IMR-90 (cell line): ENCODE results near the gene TMEM132A. TPM values are rescaled to one million over a fixed set of nuclear protein-coding genes. Genes with fewer than 3 reads are reported as not detected.

Experiments
- ATAC-seq: fragments of 200-7000 bp; cut with Tn5 transposase; 2 replicates; pipeline ENCODE4 v1.9.1; 2020; ENCODE audit warnings: low read depth, mild to moderate bottlenecking, moderate library complexity
- BruUV-seq: library from RNA; stranded (reverse); fragments of 400-500 nt; replicated peaks from 2 replicates; lab custom pipeline; 2021; lab: Mats Ljungman, UMichigan
- CTCF ChIA-PET: fragments of 300-600 bp; formaldehyde crosslinking; extraction: SDS; loops from one replicate; lab custom pipeline; 2021; ENCODE audit warnings: antibody characterized with exemption; lab: Yijun Ruan, JAX
- POLR2A ChIA-PET: fragments of 300-600 bp; sonication (Branson Sonifier 250); formaldehyde crosslinking; loops from one replicate; lab custom pipeline; 2022; ENCODE audit warnings: antibody characterized with exemption; ENCODE audit not compliant: unreplicated experiment; lab: Charles Lee
- DNase-seq: peaks from one replicate; pipeline ENCODE4 v3.0.0; 2013
- H2AFZ ChIP-seq: replicated peaks from 2 replicates; pipeline ENCODE3; 2013; ENCODE audit warnings: low read length, mild to moderate bottlenecking; ENCODE audit not compliant: poor library complexity
- H2AK5ac ChIP-seq: 2 replicates; pipeline ENCODE4 v1.6.1; 2013; ENCODE audit warnings: low read depth, low read length, inconsistent platforms
- H2AK9ac ChIP-seq: replicated peaks from 2 replicates; pipeline ENCODE3; 2013; ENCODE audit warnings: mild to moderate bottlenecking, low read depth, low read length, moderate library complexity; ENCODE audit not compliant: poor library complexity
- H2BK120ac ChIP-seq: 2 replicates; pipeline ENCODE4 v1.6.1; 2013; ENCODE audit warnings: low read depth, low read length, inconsistent platforms
- H2BK15ac ChIP-seq: 3 replicates; pipeline ENCODE4 v1.6.1; 2013; ENCODE audit warnings: low read depth, low read length, inconsistent platforms
- H2BK20ac ChIP-seq: 2 replicates; pipeline ENCODE4 v1.6.1; 2013; ENCODE audit warnings: low read depth, mild to moderate bottlenecking, inconsistent platforms, low read length, moderate library complexity
- H2BK5ac ChIP-seq: 2 replicates; pipeline ENCODE4 v1.6.1; 2013; ENCODE audit warnings: mild to moderate bottlenecking, low read depth, low read length, inconsistent platforms; ENCODE audit not compliant: poor library complexity, severe bottlenecking
- H3K14ac ChIP-seq: replicated peaks from 2 replicates; pipeline ENCODE4 v1.6.1; 2013; ENCODE audit warnings: low read depth, low read length, inconsistent platforms
- H3K18ac ChIP-seq: 2 replicates; pipeline ENCODE4 v1.6.1; 2013; ENCODE audit warnings: low read depth, low read length, control low read depth
- H3K23ac ChIP-seq: 2 replicates; pipeline ENCODE4 v1.6.1; 2013; ENCODE audit warnings: low read depth, low read length, inconsistent platforms
- H3K27ac ChIP-seq: 2 replicates; pipeline ENCODE4 v1.5.1; 2013; ENCODE audit warnings: mild to moderate bottlenecking, control low read depth, low read length; ENCODE audit not compliant: insufficient read depth
- H3K27me3 ChIP-seq: 2 replicates; pipeline ENCODE4 v1.6.1; 2013; ENCODE audit warnings: low read length; ENCODE audit not compliant: control insufficient read depth, insufficient read depth
- H3K36me3 ChIP-seq: 2 replicates; pipeline ENCODE4 v1.6.1; 2013; ENCODE audit warnings: low read length, mixed read lengths; ENCODE audit not compliant: control insufficient read depth, insufficient read depth
- H3K4ac ChIP-seq: 2 replicates; pipeline ENCODE4 v1.6.1; 2013; ENCODE audit warnings: low read depth, low read length, inconsistent platforms
- H3K4me1 ChIP-seq: 2 replicates; pipeline ENCODE4 v1.6.1; 2013; ENCODE audit warnings: low read length, mixed read lengths; ENCODE audit not compliant: control insufficient read depth, insufficient read depth
- H3K4me2 ChIP-seq: 2 replicates; pipeline ENCODE4 v1.6.1; 2013; ENCODE audit warnings: low read depth, mild to moderate bottlenecking, control low read depth, low read length, moderate library complexity
- H3K4me3 ChIP-seq: 2 replicates; pipeline ENCODE4 v1.5.1; 2013; ENCODE audit warnings: low read depth, mild to moderate bottlenecking, control low read depth, low read length, moderate library complexity; ENCODE audit not compliant: insufficient read depth
- H3K56ac ChIP-seq: 2 replicates; pipeline ENCODE4 v1.6.1; 2013; ENCODE audit warnings: low read length, inconsistent platforms; ENCODE audit not compliant: insufficient read depth; ENCODE audit errors: extremely low read depth
- H3K79me1 ChIP-seq, 2 experiments: 2 replicates each; pipeline ENCODE4 v1.6.1; 2013; ENCODE audit warnings: low read length in 2 of 2, inconsistent platforms in 1 of 2, low read depth in 1 of 2
- H3K9ac ChIP-seq: 2 replicates; pipeline ENCODE4 v1.6.1; 2013; ENCODE audit warnings: low read depth, low read length, control low read depth
- H3K9me1 ChIP-seq: 2 replicates; pipeline ENCODE4 v1.6.1; 2013; ENCODE audit warnings: low read length, inconsistent platforms; ENCODE audit not compliant: insufficient read depth
- H3K9me3 ChIP-seq: 2 replicates; pipeline ENCODE4 v1.6.1; 2013; ENCODE audit warnings: low read length; ENCODE audit not compliant: control insufficient read depth, insufficient read depth
- H4K20me1 ChIP-seq: 2 replicates; pipeline ENCODE4 v1.6.1; 2013; ENCODE audit warnings: low read length, inconsistent platforms; ENCODE audit not compliant: insufficient read depth
- H4K5ac ChIP-seq: 2 replicates; pipeline ENCODE4 v1.6.1; 2013; ENCODE audit warnings: mild to moderate bottlenecking, low read depth, low read length, control low read depth
- H4K8ac ChIP-seq, 2 experiments: 2 replicates each; pipeline ENCODE4 v1.6.1; 2013; ENCODE audit warnings: low read depth in 2 of 2, low read length in 2 of 2, control low read depth in 1 of 2, inconsistent platforms in 1 of 2
- H4K91ac ChIP-seq: 2 replicates; pipeline ENCODE4 v1.6.1; 2013; ENCODE audit warnings: low read depth, low read length, inconsistent platforms; ENCODE audit not compliant: insufficient read depth
- BHLHE40 ChIP-seq: fragments of 150-350 bp; IDR thresholded peaks from 2 replicates; pipeline ENCODE4 v1.6.1; 2016; ENCODE audit warnings: mild to moderate bottlenecking, low read depth, low read length
- CEBPB ChIP-seq: IDR thresholded peaks from 2 replicates; pipeline ENCODE4 v1.6.1; 2012; ENCODE audit warnings: low read depth, low read length, improper control_type of control experiment
- CHD1 ChIP-seq: IDR thresholded peaks from 2 replicates; pipeline ENCODE4 v1.6.1; 2012; ENCODE audit warnings: low read depth, low read length, improper control_type of control experiment
- ELK1 ChIP-seq: fragments of 150-350 bp; IDR thresholded peaks from 2 replicates; pipeline ENCODE4 v1.6.1; 2016; ENCODE audit warnings: low read depth, mild to moderate bottlenecking, low read length, moderate library complexity, borderline replicate concordance
- FOS ChIP-seq: fragments of 150-350 bp; IDR thresholded peaks from 2 replicates; pipeline ENCODE4 v1.6.1; 2016; ENCODE audit warnings: low read depth, low read length
- MAFK ChIP-seq: IDR thresholded peaks from 2 replicates; pipeline ENCODE4 v1.6.1; 2012; ENCODE audit warnings: low read depth, low read length, improper control_type of control experiment
- MAZ ChIP-seq: IDR thresholded peaks from 2 replicates; pipeline ENCODE4 v1.6.1; 2012; ENCODE audit warnings: low read depth, mild to moderate bottlenecking, low read length, improper control_type of control experiment, moderate library complexity, borderline replicate concordance
- MXI1 ChIP-seq: IDR thresholded peaks from 2 replicates; pipeline ENCODE4 v1.6.1; 2012; ENCODE audit warnings: low read depth, mild to moderate bottlenecking, low read length, moderate library complexity, borderline replicate concordance
- NFE2L2 ChIP-seq: fragments of 150-350 bp; IDR thresholded peaks from 2 replicates; pipeline ENCODE4 v1.6.1; 2016; ENCODE audit warnings: low read depth, mild to moderate bottlenecking, low read length
- POLR2A ChIP-seq: IDR thresholded peaks from 2 replicates; pipeline ENCODE4 v1.6.1; 2012; ENCODE audit warnings: mild to moderate bottlenecking, low read depth, low read length
- RAD21 ChIP-seq: IDR thresholded peaks from 2 replicates; pipeline ENCODE4 v1.6.1; 2012; ENCODE audit warnings: low read length, improper control_type of control experiment
- RFX5 ChIP-seq: IDR thresholded peaks from 2 replicates; pipeline ENCODE4 v1.8.0; 2012; ENCODE audit warnings: low read depth, mild to moderate bottlenecking, low read length, moderate library complexity
- SMC3 ChIP-seq: fragments of 150-350 bp; IDR thresholded peaks from 2 replicates; pipeline ENCODE4 v1.6.1; 2016; ENCODE audit warnings: low read depth, mild to moderate bottlenecking, antibody characterized with exemption, low read length, moderate library complexity
- USF2 ChIP-seq: fragments of 150-350 bp; IDR thresholded peaks from 2 replicates; pipeline ENCODE4 v1.6.1; 2017; ENCODE audit warnings: mild to moderate bottlenecking, antibody characterized with exemption, low read length, low read depth
- WGBS, 2 experiments: methylation state at CpG; one replicate each; pipeline versions ENCODE4 v1.1.5 to v1.1.7; 2013; ENCODE audit warnings: missing lambda C conversion rate in 2 of 2; ENCODE audit not compliant: insufficient read length in 1 of 2; ENCODE audit errors: extremely low coverage in 2 of 2; 5-methylcytosine and 5-hydroxymethylcytosine counted together
- dilution Hi-C: fragments of 300-500 bp; cut with HindIII; formaldehyde crosslinking; loops from one replicate; pipeline ENCODE4 v1.14.3; 2018; ENCODE audit warnings: low sequenced_read_pairs; ENCODE audit not compliant: unreplicated experiment
- in situ Hi-C: fragments of 300-500 bp; cut with MboI; formaldehyde crosslinking; loops from 3 replicates; pipeline ENCODE4 v1.14.3; 2019; ENCODE audit warnings: low sequenced_read_pairs, inconsistent platforms, mixed read lengths
- intact Hi-C: fragments of 100-400 bp; cut with micrococcal nuclease; formaldehyde crosslinking; loops from 2 replicates; pipeline ENCODE4 v1.10.0; 2022
- polyA plus RNA-seq, 3 experiments: library from polyadenylated mRNA; depleted of rRNA; stranded (reverse); fragments of >200 nt; gene quantifications; 2 replicates each; pipeline ENCODE4 v1.2.3, GENCODE V29; 2012; ENCODE audit warnings: low replicate concordance in 1 of 3
- total RNA-seq: library from RNA; depleted of rRNA; stranded (reverse); fragments of >200 nt; gene quantifications from 2 replicates; pipeline ENCODE4 v1.2.3, GENCODE V29; 2012

The TMEM132A gene
- total and polyA plus RNA-seq, 2 of the 4 experiments (the other 2 are of a cell fraction), result 7.7 to 64.2 TPM

GRCh38 chr11:60942970-60943565 is 18.8 kb downstream of the TMEM132A start:
- peaks cover 15% of the 10 kb centered on the region for H3K36me3 ChIP-seq
- no peak overlapping the region for H4K5ac ChIP-seq
- H2AFZ ChIP-seq, result no peak overlapping the region
- no peaks in the 10 kb centered on the region for H4K20me1 ChIP-seq
- H3K4me1 ChIP-seq, result peaks cover 4% of the 10 kb centered on the region; the same call in 1 of the 2 replicates
- no peak overlapping the region for H3K4me3 ChIP-seq
- dilution Hi-C loops (no loop called here), intact Hi-C loops (no loop called here), in situ Hi-C loops (no loop called here)
- no CpG with 5 or more reads among the region's 9 CpGs for WGBS, 2 experiments
- ATAC-seq (peak; percentile 60), DNase-seq (no peak)
- H2AK5ac ChIP-seq, result no peak overlapping the region
- BruUV-seq, result no TSS peak
- no peak overlapping the region for H2BK5ac ChIP-seq
- H3K27me3 ChIP-seq, result no peaks in the 10 kb centered on the region
- no peak overlapping the region for H3K27ac ChIP-seq
- no peak overlapping the region for H2BK120ac ChIP-seq
- H4K8ac ChIP-seq, result no peak overlapping the region
- no peak overlapping the region for H2BK20ac ChIP-seq
- H3K9me1 ChIP-seq, result 0 out of 2 replicates have a peak, but pooled peaks cover 4% of the 10 kb centered on the region
- POLR2A ChIA-PET, result interaction anchor here (0.6 kb wide), 1 partner anchor 171 kb away, joined by 3 read pairs; no protein-coding TSS in a partner anchor
- no peak overlapping the region for H3K9ac ChIP-seq
- no peaks in the 10 kb centered on the region for H3K9me3 ChIP-seq
- H3K18ac ChIP-seq, result no peak overlapping the region
- CTCF ChIA-PET, result no interaction called here
- H3K14ac ChIP-seq, result no peak overlapping the region
- H3K4ac ChIP-seq, result no peak overlapping the region
- no peak overlapping the region for H2AK9ac ChIP-seq
- H3K79me1 ChIP-seq, result no peaks in the 10 kb centered on the region
- H3K56ac ChIP-seq, result no peak overlapping the region
- H4K91ac ChIP-seq, result no peak overlapping the region
- TF ChIP-seq FOS (no peak), MXI1 (no peak), CEBPB (no peak), ELK1 (no peak), NFE2L2 (no peak), RFX5 (no peak), BHLHE40 (no peak), USF2 (no peak), MAZ (no peak), MAFK (no peak), RAD21 (no peak), SMC3 (no peak), CHD1 (no peak), POLR2A (no peak)
- H2BK15ac ChIP-seq, result no peak overlapping the region
- H3K4me2 ChIP-seq, result no peak overlapping the region
- no peak overlapping the region for H3K23ac ChIP-seq
